DMS114 treated with DMSO at 0.1 percent for 48 hours (cell line): ENCODE data around the gene KRT25.
"Not testable (repeated sequence)": the region's sequence is repeated elsewhere in the genome, so short reads cannot be mapped to it uniquely, and the experiment has no call there.

Experiments
- DNase-seq: peaks from one replicate; lab custom pipeline; 2025; ENCODE audit not compliant: unreplicated experiment; lab: John Stamatoyannopoulos, UW

KRT25 gene

DNA sequence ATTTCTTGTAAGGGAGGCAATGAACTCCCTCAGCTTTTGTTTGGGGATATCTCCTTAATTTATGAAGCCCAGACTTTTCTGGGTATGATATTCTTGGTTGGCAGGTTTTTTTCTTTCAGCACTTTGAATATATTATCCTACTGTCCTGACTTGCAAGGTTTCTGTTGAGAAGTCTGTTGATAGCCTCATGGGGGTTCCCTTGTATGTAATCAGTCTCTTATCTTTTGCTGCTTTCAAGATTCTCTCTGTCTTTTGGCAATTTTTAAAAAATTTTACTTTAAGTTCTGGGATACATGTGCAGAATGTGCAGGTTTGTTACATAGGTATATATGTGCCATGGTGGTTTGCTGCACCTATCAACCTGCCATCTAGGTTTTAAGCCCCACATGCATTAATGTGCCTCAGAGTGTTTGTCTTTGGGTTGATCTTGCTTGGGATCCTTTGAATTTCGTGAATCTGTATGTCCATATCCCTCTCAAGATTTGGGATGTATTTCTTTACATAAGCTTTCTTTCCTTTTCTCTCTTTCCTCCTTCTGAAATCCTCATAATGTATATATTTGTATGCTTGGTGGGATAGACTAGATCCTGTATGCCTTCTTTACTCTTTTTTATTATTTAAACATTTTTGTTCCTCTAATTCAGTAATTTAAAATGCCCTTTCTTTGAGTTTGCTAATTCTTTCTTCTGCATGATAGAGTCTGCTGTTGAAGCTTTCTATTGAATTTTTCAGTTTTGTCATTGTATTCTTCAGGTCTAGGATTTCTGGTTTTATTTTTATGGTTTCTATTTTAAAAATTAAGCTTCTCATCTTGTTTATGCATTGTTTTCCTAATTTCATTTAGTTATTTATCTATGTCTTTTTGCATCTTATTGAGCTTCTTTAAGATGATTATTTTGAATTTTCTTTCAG is 5.2 kb upstream of the KRT25 start:
- no peak for DNase-seq

DNA sequence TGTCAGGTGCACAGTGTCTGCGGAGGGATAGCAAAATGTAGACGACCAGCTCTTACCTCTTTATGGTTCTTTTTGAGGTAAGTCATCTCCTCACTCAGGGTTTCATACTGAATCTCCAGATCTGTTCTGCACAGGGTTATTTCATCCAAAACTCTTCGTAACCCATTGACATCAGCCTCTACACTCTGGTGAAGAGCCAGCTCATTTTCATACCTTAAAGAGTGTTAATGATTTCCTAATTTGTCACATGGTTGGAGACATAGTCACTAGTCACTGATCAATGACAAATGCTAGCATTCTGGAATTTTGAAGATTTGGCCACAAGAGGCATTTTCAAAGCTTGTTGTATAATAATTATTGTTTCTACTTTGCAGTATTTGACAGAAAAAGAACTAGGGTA is 1.3 kb downstream of the KRT25 start:
- DNase-seq: no peak

DNA sequence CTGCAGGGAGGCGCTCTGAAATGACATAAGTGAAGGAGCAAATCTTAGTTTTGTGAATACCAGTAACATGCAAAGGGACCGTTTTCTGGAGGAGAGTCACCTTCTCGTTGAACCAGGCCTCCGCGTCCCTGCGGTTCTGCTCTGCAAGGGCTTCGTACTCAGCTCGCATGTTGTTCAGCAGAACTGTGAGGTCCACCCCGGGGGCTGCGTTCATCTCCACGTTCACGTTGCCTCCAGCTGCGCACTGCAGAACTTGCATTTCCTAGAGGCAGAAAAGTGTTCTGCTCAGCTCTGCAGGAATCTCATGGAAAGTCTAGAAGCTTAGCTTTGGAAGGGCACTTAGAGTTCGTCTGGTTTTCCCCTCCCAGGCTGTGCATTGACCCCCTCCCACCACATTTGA is 4.1 kb downstream of the KRT25 start:
- DNase-seq: no peak

DNA sequence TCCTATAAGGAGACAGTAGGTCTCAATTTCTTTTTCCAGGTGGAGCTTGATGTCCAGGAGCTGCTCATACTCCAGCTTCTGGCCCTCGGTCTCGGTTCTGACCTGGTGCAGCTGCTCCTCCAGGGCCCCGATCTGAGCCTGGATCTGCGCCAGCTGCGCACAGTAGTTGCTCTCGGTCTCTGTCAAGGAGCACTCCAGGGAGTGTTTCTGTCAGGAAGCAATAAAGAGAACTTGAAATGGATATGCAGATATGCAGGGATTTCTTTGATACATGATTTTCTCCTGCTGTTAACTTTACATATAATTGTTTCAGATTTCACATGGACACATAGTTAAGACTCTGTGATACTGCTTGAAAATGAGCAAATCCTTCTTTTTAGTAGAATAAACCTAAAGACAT is 4.7 kb downstream of the KRT25 start:
- DNase-seq: no peak

DNA sequence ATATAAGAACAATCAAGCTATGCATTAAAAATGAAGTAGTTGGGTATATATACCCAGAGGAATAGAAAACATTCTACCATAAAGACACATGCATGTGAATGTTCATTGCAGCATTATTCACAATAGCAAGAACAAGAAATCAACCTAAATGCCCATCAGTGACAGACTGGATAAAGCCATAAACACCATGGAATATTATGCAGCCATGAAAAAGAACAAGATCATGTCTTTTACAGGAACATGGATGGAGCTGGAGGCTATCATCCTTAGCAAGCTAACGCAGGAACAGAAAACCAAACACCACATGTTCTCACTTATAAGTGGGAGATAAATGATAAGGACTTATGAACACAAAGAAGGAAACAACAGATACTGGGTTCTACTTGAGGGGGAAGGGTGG is 6.5 kb downstream of the KRT25 start:
- DNase-seq: not testable (repeated sequence)

DNA sequence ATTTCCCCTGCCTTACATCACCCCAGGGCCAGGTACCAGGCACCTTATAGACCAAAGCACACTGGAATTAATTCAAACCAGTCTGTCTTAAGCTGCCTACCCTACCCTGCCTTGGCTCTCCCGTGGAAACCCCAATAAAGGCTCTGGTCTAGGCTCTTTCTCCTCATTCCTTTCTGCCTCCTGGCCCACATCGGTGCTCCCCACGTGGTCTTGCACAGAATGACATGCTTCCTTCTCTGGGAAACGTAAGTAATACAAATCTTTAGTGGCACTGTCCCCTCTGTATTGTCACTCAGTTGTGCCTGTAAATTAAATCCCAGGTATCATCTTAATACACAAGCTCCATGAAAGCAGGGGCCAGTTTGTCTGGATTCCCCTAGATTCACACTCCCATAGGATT is 16.6 kb downstream of the KRT25 start:
- DNase-seq: no peak

DNA sequence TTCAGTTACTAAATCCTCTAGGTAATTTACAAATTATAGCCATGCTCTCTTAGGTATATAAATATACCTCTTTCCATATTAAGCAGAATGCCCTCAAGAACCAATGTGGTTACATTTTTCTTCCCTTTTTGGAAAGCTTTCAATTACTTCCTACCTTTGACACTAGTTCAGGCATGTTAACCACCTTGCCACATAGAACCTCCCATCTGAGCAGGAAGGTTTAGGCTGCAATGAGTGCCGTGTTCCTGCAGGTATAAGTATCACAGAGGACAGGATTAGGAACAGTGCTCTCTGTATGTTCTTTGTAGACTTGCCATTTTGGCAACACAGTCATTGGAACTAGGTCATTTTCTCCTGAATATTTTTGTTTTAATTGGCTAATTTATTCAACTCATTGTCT is 20.1 kb downstream of the KRT25 start:
- no peak for DNase-seq

DNA sequence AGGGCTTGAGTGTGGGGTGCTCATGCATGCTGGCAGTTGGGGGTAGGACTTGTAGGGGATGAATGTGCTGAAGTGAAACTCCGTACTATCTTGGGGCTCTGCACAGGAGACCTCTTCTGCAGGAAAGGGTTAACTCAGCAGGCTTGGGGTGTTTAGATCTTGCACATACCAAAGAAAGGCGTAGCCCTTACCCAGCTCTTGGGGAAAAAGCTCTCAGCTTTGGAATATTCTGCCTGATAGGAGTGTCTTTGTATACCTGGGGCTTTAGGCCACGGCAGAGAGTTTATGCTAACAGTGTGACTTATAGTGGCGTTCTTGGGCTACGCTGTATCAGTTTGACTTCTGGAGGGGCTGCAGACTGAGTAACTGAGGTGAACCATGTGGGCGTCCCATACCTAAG is 21.1 kb downstream of the KRT25 start:
- no peak for DNase-seq

DNA sequence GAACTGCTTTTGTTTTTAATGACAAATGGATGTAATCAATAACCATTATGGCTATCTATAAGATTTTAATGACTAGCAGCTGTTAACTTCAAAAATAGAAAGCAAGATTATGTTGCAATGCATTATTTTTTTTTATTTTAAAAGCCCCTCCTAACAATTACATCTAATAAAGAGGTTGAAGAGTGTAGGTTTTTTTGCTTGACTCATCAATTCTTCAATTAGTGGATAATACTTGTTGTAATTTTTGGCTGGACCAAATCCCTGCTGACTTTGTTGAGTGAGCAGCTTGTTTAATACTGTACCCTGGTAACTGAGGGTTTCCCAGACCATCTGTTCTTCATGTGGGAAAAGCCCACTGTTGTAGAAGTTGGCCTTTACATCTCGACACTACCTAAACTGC is 24.2 kb downstream of the KRT25 start:
- no peak for DNase-seq

DNA sequence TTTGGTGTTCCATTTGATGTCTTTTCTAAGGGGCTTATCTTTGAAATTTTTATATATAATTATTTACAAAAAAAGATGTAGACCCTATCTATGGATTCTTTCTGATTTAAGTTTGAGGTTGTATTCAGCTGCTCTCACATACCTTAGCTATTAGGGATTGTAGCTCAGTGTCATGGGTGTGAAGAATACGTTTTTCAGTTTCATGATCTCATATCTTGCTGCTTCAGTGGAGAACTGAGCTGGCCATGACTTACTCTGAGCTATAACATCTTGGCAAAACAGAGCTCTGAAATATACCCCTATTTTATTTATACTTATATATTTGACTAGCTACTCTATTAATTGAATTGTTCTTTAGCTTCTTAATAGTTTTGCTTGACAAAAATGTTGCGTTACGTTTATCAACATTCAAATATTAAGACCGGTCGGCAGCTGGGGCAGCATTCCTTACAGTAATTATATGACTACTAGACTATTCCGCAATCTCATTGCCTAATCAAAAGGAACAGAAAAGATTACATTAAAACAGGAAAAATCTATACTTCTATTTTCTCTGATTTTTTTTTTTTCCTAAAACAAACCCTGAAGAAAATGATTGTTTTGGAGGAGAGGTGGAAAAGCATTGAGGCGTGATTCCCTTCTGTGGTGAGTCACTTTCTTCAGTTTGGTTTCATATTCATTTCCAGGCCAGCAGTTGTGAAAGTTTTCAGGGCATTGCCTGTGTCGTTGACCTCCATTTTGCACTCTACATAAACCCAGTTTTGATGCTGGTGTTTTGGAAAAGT is 27.5 kb downstream of the KRT25 start:
- no peak for DNase-seq

DNA sequence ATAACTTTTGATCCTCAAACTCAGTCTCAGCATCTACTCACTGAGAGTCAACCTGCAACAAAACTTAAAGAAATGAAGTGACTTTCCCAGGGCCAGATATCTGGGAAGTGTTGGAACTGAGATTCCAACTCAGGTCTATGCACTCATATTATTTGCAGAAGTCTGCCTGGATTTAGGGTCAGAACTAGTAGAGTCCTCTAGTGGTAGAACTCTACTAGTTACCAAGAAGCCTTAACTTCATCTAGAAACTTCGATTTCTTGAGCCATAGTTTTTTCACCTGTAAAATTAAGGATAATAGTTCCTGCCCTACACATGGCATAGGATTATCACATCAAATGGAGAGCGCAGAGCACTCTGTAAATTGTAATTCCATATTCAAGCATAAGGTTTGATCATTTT is 28.2 kb downstream of the KRT25 start:
- DNase-seq: no peak

DNA sequence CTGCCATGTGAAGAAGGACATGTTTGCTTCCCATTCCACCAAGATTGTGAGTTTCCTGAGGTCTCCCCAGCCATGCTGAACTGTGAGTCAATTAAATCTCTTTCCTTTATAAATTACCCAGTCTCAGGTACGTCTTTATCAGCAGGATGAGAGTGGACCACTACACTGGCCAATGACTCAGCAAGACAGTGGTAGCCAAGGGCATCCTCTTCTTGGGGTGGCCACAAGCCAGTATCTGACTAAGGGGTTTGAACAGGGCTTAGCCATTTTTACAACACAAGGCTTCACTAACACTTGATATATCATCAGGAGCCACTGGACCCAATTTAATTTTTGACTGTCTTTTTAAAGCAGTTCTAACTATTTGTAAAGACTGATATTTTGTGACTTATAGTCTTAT is 30.5 kb downstream of the KRT25 start:
- DNase-seq: no peak

DNA sequence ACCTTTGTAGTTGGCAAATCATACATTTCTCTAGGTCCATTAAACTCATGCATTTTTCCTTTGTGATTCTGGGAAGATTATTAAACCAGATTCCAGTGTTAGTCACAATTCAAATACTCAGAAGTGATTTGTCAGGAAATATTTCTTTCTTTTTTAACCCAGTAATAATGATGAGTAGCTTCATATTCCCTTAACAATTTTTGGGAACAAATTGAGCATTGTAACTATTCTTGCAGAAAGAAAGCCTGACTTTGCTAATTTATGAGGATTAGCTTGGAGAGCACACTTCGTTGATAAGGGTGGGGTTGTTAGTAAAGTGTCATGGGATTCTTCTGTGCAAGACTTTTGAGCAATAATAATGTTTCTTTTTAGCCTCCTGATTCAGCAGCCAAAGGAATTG is 32.9 kb downstream of the KRT25 start:
- DNase-seq: no peak

DNA sequence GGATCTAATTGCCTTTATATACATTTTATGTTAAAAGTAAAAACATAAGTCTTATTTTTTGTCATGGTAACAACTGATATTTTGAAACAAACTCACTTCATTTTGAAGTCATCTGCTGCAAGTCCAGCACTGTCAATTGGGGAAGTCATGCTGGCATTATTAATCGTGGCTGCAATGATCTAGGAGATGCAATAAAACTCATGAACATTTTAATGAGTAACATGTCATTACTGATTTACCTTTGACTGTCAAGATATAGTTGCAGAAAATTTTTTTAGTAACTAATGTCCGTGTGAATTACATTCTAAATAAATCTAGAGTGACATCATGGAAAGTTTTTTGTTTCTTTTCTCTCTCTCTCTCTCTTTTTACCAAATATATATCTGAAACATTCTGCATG is 34.2 kb downstream of the KRT25 start:
- DNase-seq: no peak

DNA sequence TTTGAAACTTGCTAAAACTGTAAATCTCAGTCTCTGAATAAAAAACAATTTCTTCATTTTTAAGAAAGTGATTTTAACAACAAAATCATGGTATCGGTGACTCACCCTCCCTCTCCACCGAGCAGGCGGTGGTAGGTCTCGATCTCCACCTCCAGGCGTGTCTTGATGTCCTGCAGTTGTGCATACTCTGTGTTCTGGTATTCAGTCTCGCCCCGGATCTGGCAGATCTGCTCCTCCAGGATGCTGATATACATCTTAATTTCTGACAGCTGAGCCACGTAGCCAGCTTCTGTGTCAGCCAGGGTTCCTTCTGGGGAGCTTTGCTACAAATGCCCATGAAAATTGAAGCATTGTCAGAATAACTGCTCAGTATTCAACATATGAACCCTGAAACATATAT is 36.2 kb downstream of the KRT25 start:
- no peak for DNase-seq

DNA sequence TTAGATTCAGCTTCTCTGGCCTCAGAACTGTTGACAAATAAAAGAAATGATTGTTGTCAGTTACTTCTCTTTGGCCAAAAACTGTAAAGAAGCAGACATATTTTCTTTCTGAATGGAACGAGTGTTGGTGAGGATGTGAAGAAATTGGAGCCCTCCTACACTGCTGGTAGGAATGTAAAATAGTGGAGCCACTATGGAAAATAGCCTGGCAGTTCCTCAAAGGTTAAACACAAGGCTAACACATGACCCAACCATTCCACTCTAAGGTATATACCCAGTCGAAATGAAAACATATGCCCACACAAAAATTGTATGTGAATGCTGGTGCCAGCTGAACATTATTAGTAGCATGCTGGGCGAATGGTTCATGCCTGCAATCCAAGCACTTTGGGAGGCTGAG is 37.4 kb downstream of the KRT25 start:
- DNase-seq: no peak

DNA sequence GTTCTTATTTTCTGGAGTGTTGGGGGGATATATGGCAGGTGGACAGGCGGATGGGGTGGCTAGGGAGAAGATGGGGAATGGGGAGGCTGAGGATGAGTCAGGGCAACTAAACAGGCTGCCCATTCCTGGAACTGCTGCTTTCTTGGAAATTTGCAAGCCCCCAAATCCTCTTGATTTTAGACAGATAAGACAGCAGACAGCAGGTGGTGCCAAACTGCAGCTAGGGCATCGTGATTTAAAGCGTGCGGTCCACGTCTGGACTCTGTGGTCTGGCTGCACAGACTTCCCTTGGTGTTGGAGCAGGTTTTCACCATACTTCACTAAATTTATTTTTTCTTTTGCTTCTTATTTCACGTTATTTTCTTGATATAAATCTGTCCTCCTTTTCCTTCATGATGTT is 40.7 kb downstream of the KRT25 start:
- no peak for DNase-seq

DNA sequence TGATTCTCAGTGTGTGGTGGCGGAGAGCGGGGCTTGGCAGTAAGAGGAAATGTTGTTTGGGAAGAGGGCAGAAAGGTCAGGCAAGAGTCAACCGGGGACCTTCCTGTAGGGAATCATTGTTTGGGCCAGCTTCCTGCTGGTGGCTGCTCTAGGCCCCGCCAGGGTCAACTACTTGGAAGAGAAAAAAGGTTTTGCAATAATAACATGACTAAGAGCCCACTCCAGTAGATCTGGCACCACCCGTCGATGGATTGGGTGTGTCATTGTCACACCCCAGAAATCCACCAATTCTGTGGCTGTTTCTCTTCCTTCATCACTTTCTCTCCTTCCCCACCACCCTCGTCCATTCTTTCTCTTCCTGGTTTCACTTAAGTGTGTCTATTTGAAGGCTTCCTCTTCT is 47.4 kb downstream of the KRT25 start:
- no peak for DNase-seq

DNA sequence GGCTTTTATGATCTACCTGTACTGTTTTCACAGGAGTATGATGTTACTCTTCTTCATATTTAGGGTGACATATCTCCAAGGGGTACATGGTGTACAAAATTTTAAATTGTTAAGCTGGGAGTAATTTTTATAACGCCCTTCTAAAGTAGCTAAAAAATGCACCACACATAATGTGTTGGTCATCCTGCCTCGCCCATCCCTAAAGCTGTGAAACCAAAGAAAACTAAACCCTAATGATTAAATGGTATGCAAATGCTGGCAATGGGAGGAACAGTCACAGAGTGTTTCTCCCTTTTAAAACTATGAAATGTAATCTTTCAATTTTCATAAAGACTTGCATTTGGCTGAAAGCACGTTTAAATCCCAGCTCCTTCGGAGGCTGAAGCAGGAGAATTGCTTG is 49.5 kb downstream of the KRT25 start:
- no peak for DNase-seq

DNA sequence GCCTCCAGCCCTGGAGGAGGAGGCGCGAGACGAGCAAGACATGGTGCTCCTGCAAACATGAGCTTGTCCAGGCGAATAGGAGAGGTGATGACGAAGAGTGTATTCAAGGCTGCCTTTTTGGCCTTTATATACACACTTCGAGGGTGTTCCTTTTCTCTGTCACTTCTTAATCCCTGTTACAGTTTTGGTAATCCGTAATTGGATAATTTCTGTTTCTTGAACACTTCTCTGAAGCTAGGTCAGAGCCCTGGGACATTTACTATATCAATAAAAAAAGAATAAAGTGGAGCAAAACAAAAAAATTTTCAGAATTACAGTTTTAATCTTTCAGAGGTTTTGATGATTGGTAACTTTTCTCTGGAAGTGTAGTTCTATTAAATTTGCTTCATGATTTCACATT is 51.5 kb downstream of the KRT25 start, which contains the start of gene KRT24:
Gene KRT24 (minus strand): TSS at position 101 of the 400 bp plus-strand sequence. CDS start 59 bp downstream, at position 42.
- DNase-seq: no peak

DNA sequence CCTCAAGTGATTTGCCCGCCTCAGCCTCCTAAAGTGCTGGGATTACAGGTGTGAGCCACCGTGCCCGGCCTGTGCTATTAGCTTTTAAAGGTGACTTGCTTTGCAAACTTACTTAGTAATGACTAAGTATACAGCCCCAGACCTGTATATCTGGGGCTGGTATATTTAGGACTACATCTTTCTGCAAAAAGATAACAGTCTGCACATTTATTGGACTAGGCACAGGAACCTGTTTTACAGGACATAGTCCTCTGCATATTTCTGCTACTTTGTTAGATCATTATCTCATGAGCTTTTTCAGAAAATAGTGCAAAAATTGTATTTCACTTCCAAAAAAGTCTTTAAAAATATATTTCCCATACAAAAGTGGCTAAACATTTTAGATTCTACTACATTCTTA is 52.9 kb downstream of the KRT25 start:
- DNase-seq: no peak

DNA sequence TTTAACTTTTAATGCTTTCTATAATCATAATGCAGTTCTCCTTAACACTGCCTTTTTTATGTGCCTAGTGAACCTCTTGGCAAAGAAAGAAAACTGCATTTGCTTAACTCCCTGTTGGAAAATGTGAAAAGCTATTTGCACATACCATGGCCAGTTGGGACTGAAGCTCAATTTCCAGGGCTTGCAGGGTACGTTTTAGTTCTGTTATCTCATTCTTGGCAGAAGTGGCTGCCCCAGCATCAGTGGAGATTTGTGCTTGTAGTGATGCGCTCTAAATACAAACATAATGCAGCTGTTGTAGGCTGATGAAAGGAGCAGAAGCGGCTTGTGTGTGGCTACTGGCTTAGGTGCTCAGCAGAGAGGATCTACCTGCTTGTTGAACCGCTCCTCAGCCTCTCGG is 55.3 kb downstream of the KRT25 start:
- DNase-seq: no peak
